ENCODE results near the gene LLPH.

DNA sequence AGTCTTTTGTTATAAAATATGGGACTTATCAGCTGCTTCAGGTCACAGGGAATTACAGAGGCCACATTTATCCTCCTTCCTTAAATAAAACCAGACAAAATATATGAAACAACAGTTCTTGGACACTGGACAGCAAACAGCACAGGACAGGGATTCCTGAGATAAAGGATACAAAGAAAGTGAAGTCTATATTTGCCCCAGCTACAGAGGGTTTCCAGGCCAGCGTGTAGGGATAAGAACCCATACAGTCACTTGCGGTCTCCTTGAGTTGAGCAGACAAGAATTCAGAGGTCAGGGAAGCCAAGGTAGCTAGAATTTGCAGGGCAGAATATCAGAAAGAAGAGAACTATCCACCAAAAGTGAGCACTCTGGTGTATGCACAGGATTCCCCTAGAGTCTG is 8.8 kb upstream of the LLPH start:
- TF ChIP-seq POLR2AphosphoS5 (IDR thresholded peaks at IDR 0.05) (no peak), POLR2A (IDR thresholded peaks at IDR 0.05) (no peak)
